NB4 (cell line): ENCODE data around the gene TEC.

Experiments
- MYC ChIP-seq: IDR thresholded peaks from 2 replicates; pipeline ENCODE4 v1.6.1; 2011; ENCODE audit warnings: low read depth, low read length
- POLR2A ChIP-seq: IDR thresholded peaks from 2 replicates; pipeline ENCODE4 v1.6.1; 2011; ENCODE audit warnings: mild to moderate bottlenecking; ENCODE audit not compliant: insufficient read length; ENCODE audit errors: extremely low read depth
- TF ChIP-seq, protein P1 (sequence below): IDR thresholded peaks from 2 replicates; pipeline ENCODE4 v1.6.1; 2011; ENCODE audit warnings: low read depth, low read length
- TF ChIP-seq, protein P2 (sequence below): IDR thresholded peaks from one replicate; pipeline ENCODE4 v1.5.1; 2012; ENCODE audit warnings: low read depth, low read length

DNA sequence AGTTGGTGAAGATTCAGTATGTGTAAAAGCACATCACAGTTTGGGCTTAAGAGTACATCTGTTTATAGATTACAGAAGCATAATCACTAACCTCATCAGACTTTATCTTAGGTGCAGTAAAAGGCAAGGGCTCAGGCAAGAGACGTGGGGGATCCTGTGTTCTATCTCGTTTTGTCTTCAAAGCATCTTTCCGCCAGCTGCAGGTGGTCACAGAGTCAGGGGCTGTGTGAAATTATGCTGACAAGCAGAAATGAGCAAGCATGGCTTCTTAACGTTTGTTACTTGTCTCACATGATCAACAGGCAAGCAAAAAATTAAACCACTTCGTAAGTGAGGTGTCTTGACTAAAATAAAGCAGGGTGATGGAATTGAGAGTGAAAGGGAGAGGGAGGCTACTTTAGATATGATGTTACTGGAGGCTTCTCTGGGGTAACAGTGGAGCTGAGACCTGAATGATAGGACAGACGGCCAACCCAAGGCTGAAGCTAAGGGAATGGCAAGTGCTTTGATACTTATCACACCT is 1.4 kb upstream of the TEC start:
- TF ChIP-seq, protein P1, sequence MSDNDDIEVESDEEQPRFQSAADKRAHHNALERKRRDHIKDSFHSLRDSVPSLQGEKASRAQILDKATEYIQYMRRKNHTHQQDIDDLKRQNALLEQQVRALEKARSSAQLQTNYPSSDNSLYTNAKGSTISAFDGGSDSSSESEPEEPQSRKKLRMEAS, result no peak
- TF ChIP-seq, protein P2, sequence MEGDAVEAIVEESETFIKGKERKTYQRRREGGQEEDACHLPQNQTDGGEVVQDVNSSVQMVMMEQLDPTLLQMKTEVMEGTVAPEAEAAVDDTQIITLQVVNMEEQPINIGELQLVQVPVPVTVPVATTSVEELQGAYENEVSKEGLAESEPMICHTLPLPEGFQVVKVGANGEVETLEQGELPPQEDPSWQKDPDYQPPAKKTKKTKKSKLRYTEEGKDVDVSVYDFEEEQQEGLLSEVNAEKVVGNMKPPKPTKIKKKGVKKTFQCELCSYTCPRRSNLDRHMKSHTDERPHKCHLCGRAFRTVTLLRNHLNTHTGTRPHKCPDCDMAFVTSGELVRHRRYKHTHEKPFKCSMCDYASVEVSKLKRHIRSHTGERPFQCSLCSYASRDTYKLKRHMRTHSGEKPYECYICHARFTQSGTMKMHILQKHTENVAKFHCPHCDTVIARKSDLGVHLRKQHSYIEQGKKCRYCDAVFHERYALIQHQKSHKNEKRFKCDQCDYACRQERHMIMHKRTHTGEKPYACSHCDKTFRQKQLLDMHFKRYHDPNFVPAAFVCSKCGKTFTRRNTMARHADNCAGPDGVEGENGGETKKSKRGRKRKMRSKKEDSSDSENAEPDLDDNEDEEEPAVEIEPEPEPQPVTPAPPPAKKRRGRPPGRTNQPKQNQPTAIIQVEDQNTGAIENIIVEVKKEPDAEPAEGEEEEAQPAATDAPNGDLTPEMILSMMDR, result no peak
- no peak for TF ChIP-seq POLR2A
- TF ChIP-seq MYC, result no peak
